Kidney glomerular epithelial cell (primary cell): ENCODE measurements around the gene GTPBP3.

Experiments
- DNase-seq: peaks from one replicate; lab custom pipeline; 2025; lab: John Stamatoyannopoulos, UW

The GTPBP3 gene

GRCh38 chr19:17327654-17328516 lies 9.5 kb upstream of the GTPBP3 start:
- DNase-seq, result peak; percentile 46

GRCh38 chr19:17328517-17329365 lies 8.6 kb upstream of the GTPBP3 start:
- no peak for DNase-seq

DNA sequence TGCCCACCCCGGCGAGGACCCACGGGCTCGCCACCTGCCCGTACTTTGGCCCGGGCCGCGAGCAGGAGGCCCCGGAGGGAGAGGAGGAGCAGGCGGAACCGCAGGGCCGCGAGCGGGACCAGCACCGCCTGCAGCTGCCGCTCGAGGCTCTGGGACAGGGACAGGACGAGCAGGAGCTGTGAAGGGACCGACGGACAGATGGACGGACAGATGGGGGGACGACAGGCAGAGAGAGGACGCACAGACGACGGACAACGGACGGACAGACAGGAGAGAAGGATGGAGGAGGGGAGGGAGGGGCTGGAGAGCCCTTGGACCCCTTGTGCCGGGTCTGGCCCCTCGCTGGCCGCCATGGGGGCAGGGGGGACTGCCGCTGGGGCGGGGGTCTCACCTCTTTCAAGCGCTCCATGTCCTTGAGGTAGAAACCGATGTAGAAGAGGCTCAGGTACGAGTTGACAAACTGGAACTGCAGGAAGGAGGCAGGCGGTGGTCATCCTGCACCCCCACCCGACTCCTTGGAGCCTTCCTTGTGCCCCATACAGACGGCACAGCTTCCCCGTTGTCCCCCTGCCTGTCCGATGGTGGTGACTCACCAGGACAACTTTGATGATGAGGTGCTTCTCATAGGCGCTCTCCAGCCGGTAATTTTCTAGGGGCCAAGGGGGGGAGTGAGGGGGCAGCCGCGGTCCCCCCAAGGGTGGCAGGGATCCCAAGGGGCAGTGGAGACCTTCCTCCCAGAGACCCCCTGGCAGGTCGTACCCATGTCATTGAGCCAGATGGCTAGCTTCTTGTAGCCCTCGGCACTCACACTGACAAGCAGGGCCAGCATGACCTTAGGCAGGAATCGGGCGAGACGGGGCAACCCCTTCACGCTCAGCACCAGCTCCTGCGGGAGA lies 7.7 kb upstream of the GTPBP3 start:
- DNase-seq, result no peak

- no peak for DNase-seq
These were observed 6.9 kb upstream of the GTPBP3 start for GRCh38 chr19:17330262-17331044.

DNA sequence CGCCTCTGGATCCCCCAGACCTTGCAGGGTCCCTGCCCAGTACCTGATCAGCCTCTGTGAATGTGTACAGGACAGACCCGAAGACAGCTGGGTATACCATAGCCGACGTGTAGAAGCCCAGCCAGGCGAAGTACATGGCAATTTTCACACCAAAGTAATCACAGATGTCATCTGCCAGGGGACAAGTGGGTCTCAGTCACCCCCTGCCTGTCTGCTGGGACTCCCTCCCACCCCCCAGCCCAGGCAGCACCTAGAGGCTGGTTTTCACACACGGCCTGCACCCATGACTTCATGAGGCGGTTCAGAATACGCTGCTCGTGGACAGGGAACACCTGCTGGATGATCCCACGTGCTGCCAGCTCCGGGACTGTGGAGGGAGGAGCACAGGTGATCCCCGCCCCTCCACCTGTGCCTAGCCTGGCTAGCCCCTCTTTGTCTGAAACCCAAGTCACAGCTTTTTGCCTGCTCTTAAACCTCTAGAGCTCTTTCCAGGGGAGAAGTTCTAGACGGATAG lies 6.3 kb upstream of the GTPBP3 start:
- no peak for DNase-seq

DNA sequence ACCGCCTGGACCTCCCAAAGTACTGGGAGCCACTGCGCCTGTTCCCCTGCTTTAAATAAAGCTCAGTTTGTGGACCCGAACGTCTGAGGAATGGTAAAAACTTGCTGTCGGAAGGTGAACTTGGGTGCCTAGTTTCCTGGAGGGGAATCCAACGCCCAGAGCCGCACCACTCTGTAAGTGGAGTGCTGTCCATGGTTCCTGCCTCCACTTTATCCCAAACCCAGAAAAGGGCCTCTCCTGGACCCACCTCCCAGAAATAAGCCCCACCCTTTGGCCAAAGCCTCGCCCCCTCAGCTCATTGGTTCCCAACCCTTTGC lies 5.0 kb upstream of the GTPBP3 start:
- DNase-seq, result no peak

DNA sequence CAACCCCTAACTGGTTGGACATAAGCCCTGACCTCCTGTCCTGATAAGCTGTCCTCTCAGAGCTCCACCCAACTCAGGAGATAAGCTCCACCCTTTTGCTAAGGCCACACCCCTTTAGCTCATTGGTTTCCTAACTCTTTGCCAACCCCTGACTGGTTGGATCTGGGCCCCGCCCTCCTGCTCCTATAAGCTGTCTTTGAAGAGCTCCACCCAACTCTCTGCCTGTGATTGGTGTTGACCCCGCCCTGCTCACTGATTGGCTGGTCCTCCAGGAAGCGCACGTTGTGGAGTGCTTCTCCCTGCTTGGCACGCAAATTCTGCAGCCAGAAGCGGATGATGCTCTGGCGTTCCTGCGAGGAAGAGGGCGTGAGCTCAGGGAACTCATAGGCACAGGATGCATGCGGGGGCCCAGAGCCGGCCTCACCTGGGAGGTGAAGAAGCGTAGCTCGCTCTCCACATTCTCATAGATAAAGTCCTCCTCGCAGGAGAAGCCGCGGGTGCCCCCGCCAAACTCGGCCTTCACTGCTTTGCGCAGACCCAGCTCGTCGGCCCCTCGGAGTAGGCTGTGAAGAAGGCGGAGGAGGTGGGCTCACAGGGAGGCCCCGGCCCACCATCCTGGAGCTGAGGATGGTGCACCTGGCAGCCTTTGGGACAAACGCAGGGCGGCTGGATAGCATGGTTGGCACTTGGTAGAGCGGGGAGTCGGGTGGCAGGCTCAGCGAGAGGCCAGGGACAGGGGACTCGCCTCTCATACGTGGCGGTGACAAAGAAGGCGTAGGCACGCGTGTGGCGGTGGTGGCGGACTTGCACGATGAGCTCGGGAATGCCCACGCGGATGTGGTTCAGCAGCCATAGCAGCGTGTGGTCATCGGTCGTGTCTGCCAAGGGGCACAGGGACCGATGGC lies 4.4 kb upstream of the GTPBP3 start:
- no peak for DNase-seq

GRCh38 chr19:17333611-17334413 lies 3.5 kb upstream of the GTPBP3 start:
- peak; percentile 68 for DNase-seq

GRCh38 chr19:17334414-17335409 lies 2.6 kb upstream of the GTPBP3 start, which contains the start of gene ANO8:
TSS of gene ANO8 (minus strand) at chr19:17334855. CDS start at chr19:17334670, 185 bp downstream.
- DNase-seq, result peak; percentile 91

GRCh38 chr19:17335575-17335974 lies 1.8 kb upstream of the GTPBP3 start:
- no peak for DNase-seq

DNA sequence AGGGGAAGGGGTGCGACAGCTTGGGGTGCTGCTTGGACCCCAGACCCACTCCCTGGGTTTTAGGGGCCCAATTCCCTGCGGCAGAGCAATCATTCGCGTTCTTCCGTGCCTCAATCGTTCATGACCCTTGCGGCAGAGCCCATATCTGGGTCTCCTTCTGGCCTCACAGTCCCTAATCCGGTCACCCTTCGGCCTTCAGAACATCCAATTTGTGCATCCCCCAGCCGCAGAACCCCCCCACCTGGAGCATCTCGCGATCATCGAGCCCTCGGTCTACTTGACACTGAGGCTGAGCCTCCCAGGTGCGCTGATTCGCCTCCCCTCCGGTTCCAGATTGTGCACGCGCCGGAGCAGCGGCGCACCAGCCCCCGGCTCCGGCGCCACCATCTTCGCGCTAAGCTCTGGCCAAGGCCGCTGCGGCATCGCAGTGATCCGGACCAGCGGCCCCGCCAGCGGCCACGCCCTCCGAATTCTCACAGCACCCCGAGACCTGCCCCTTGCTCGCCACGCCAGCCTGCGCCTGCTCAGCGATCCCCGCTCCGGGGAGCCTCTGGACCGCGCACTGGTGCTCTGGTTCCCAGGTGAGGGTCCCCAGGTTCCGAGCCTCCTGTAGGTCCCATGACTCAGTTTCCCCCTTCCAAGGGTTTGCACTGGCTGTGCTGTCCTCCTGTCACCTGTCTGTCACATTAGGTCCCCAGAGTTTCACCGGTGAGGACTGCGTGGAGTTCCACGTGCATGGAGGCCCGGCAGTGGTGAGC lies 501 bp downstream of the GTPBP3 start:
- DNase-seq, result no peak

- DNase-seq, result no peak
These were observed 1.2 kb downstream of the GTPBP3 start for GRCh38 chr19:17338433-17339078.

DNA sequence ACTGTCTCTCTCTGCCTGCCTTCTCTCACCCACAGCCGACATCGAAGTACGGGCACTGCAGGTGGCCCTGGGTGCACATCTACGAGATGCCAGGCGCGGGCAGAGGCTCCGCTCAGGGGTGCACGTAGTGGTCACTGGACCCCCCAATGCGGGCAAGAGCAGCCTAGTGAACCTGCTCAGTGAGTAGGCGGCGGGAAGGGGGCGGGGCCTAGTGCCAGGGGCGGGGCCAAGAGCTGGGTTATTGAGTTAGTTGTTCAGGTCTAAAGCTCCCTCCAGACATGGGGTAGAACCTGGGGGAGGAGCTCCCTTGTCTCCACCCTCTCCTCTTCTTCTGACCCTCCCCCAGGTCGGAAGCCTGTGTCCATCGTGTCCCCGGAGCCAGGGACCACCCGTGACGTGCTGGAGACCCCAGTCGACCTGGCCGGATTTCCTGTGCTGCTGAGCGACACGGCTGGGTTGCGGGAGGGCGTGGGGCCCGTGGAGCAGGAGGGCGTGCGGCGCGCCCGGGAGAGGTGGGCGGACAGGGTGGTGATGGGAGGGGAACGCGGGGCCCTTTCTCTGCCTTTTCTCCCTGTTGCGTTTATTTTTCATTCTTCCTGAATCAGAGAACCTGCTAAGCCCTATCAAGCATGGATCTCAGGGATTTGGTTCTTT lies 1.9 kb downstream of the GTPBP3 start:
- DNase-seq, result no peak

GRCh38 chr19:17340302-17340870 lies 3.0 kb downstream of the GTPBP3 start:
- no peak for DNase-seq

GRCh38 chr19:17340871-17341357 lies 3.6 kb downstream of the GTPBP3 start:
- no peak for DNase-seq

GRCh38 chr19:17341386-17341785 lies 4.0 kb downstream of the GTPBP3 start:
- DNase-seq, result no peak
